Body of pancreas (tissue), 4 donors: ENCODE measurements around the gene SERPINA1.

Experiments used
- POLR2A ChIP-seq, 3 donors: fragments of 450-650 bp; IDR thresholded peaks; one replicate each; pipeline ENCODE4 v1.6.1; 2016; ENCODE audit warnings: antibody characterized with exemption in 3 of 3, mild to moderate bottlenecking in 2 of 3
- TF ChIP-seq, protein P1 (sequence below), 7 experiments: fragments of 450-650 bp in 4 of 7; fragments of 200-600 bp in 3 of 7; sonication (generic) in 3 of 7; IDR thresholded peaks; one replicate each; pipeline ENCODE4 v1.5.1; 2016 to 2019; ENCODE audit warnings: antibody characterized with exemption in 7 of 7

DNA sequence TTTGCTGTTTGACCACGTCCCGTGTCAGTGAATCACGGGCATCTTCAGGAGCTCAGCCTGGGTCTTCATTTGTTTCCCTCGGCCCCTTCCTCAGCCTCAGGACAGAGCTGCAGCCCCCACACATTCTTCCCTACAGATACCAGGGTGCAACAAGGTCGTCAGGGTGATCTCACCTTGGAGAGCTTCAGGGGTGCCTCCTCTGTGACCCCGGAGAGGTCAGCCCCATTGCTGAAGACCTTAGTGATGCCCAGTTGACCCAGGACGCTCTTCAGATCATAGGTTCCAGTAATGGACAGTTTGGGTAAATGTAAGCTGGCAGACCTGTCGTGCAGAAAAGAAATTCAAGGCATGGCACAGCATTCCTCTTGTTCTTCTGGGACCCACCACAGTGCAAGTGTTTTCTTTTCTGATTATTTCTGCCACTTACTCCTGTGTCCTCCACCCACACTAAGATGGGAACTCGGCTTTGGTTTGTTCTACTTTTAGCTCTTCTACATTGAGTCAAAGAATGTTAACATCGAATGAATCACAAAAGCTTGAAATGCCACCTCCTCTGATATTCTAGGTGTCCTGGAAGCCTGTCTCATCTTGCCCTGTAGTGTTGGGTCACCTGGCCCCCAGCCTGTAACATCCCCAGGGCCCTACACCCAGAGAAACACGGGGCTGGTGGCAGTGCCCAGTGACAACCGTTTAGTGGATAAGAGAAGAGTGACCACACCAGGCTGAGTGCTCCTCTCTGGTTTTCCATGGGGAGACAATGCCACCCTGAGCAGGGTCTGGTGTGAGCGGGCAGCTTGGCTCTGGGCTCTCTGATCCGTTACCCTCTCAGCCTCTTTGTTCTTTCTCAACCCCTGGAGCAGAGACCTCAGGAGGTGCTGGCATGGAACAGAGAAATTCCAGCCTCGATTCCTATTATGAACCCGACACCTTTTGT, 8.8 kb downstream of the SERPINA1 start:
- TF ChIP-seq, protein P1, sequence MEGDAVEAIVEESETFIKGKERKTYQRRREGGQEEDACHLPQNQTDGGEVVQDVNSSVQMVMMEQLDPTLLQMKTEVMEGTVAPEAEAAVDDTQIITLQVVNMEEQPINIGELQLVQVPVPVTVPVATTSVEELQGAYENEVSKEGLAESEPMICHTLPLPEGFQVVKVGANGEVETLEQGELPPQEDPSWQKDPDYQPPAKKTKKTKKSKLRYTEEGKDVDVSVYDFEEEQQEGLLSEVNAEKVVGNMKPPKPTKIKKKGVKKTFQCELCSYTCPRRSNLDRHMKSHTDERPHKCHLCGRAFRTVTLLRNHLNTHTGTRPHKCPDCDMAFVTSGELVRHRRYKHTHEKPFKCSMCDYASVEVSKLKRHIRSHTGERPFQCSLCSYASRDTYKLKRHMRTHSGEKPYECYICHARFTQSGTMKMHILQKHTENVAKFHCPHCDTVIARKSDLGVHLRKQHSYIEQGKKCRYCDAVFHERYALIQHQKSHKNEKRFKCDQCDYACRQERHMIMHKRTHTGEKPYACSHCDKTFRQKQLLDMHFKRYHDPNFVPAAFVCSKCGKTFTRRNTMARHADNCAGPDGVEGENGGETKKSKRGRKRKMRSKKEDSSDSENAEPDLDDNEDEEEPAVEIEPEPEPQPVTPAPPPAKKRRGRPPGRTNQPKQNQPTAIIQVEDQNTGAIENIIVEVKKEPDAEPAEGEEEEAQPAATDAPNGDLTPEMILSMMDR (IDR thresholded peaks at IDR 0.05), result no peak
- no peak for TF ChIP-seq POLR2A (IDR thresholded peaks at IDR 0.05)
